Superior temporal gyrus (tissue), 1 donor: ENCODE results near the gene SEC22A.

ENCODE experiments used
- DNase-seq: peaks from one replicate; pipeline ENCODE4 v3.0.0-alpha.2; 2016; ENCODE audit errors: extremely low spot score

Gene SEC22A

GRCh38 chr3:123287962-123288302, 86.2 kb downstream of the SEC22A start:
- DNase-seq: no peak

- no peak for DNase-seq
Measured at GRCh38 chr3:123289391-123290106, 87.8 kb downstream of the SEC22A start.

GRCh38 chr3:123290107-123290930, 88.6 kb downstream of the SEC22A start:
- no peak for DNase-seq

- DNase-seq: no peak
Measured at GRCh38 chr3:123290962-123291361, 89.2 kb downstream of the SEC22A start.

GRCh38 chr3:123291404-123291803, 89.7 kb downstream of the SEC22A start:
- DNase-seq: no peak

- DNase-seq: no peak
Measured at GRCh38 chr3:123292321-123293310, 90.9 kb downstream of the SEC22A start.

GRCh38 chr3:123294296-123294938, 92.7 kb downstream of the SEC22A start:
- DNase-seq: no peak

GRCh38 chr3:123295171-123295900, 93.6 kb downstream of the SEC22A start:
- no peak for DNase-seq

- no peak for DNase-seq
Measured at GRCh38 chr3:123295901-123296250, 94.1 kb downstream of the SEC22A start.

- DNase-seq: no peak
Measured at GRCh38 chr3:123296261-123296660, 94.5 kb downstream of the SEC22A start.

- DNase-seq: no peak
Measured at GRCh38 chr3:123296836-123297626, 95.3 kb downstream of the SEC22A start.

- DNase-seq: no peak
Measured at GRCh38 chr3:123297627-123297899, 95.8 kb downstream of the SEC22A start.

GRCh38 chr3:123298903-123299302, 97.2 kb downstream of the SEC22A start:
- no peak for DNase-seq

GRCh38 chr3:123299581-123299980, 97.8 kb downstream of the SEC22A start:
- DNase-seq: no peak

- DNase-seq: no peak
Measured at GRCh38 chr3:123300056-123300455, 98.3 kb downstream of the SEC22A start.

- no peak for DNase-seq
Measured at GRCh38 chr3:123300583-123300982, 98.8 kb downstream of the SEC22A start.

GRCh38 chr3:123301331-123302184, 99.8 kb downstream of the SEC22A start:
- no peak for DNase-seq

GRCh38 chr3:123302961-123303360, 101.2 kb downstream of the SEC22A start:
- DNase-seq: no peak

- DNase-seq: no peak
Measured at GRCh38 chr3:123303976-123304560, 102.3 kb downstream of the SEC22A start.
